ENCODE results near the gene LAMA2. TPM values are rescaled to one million over a fixed set of nuclear protein-coding genes. Genes with fewer than 3 reads are reported as not detected.

Gene LAMA2
- polyA plus RNA-seq, 1 donor from 2014 or later: 2.5 TPM

DNA sequence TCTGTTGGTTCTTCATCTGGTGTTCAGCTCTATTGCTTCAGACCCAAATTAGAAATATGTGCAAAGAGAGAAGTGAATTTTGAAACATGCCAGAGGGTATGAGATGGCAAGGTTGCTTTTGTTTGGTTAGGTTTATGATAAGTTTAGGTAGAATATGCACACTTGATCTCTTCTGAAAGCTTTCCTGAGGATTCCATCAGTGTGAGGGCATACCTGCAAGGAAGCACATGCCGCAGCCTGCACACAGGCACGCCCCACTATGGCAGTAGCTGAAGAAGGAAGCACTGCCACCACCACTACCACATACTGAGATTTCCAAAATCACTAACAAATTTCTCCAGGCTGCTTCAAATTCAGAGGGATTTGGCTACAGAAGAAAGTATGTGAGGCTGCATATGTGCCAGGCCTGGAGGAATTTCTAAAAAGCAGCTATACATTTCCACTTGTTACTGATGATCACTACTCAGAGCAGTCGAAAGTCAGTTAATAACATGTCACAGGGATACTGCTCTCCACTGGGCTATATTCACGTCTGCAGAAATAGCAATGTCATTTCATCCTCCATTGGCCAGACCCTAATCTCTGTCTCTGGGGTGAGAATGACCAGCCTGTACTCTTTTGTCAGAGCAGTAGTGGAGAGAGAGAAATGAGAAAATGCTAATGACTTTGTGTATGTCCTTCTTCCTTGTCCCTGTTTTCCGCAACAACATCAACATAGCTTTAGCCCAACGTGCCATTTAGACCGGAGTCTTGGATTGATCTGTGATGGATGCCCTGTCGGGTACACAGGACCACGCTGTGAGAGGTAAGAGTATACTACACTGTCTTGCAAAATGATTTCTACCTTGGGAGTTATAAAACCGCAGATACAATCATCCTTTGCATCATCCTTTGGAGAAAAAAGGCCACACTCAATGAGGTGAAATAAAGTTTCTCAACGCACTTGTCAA lies 396.7 kb downstream of the LAMA2 start:
- H3K79me2 ChIP-seq (replicated peaks; ENCODE audit: insufficient read depth, low read length): no peaks in the 10 kb centered on the region
- no peaks in the 10 kb centered on the region for H3K27me3 ChIP-seq (ENCODE audit: insufficient read depth, low read depth, low read length)
- H3K27ac ChIP-seq (ENCODE audit: low read length): peak overlapping the region; percentile 89
- no peaks in the 10 kb centered on the region for H3K9me3 ChIP-seq (ENCODE audit: low read length)
- H3K9ac ChIP-seq (ENCODE audit: low read length): no peak overlapping the region
- H4K20me1 ChIP-seq (ENCODE audit: insufficient read depth): no peaks in the 10 kb centered on the region
- H3F3A ChIP-seq (ENCODE audit: insufficient read depth, low read length, poor library complexity, severe bottlenecking): no peaks in the 10 kb centered on the region
- no peak for TF ChIP-seq SMC3 (conservative IDR thresholded peaks at IDR 0.05; ENCODE audit: poor library complexity)
- TF ChIP-seq EP300 (conservative IDR thresholded peaks at IDR 0.05; ENCODE audit: poor library complexity, severe bottlenecking): no peak
- TF ChIP-seq RAD21 (conservative IDR thresholded peaks at IDR 0.05): no peak
- TF ChIP-seq, protein P1, sequence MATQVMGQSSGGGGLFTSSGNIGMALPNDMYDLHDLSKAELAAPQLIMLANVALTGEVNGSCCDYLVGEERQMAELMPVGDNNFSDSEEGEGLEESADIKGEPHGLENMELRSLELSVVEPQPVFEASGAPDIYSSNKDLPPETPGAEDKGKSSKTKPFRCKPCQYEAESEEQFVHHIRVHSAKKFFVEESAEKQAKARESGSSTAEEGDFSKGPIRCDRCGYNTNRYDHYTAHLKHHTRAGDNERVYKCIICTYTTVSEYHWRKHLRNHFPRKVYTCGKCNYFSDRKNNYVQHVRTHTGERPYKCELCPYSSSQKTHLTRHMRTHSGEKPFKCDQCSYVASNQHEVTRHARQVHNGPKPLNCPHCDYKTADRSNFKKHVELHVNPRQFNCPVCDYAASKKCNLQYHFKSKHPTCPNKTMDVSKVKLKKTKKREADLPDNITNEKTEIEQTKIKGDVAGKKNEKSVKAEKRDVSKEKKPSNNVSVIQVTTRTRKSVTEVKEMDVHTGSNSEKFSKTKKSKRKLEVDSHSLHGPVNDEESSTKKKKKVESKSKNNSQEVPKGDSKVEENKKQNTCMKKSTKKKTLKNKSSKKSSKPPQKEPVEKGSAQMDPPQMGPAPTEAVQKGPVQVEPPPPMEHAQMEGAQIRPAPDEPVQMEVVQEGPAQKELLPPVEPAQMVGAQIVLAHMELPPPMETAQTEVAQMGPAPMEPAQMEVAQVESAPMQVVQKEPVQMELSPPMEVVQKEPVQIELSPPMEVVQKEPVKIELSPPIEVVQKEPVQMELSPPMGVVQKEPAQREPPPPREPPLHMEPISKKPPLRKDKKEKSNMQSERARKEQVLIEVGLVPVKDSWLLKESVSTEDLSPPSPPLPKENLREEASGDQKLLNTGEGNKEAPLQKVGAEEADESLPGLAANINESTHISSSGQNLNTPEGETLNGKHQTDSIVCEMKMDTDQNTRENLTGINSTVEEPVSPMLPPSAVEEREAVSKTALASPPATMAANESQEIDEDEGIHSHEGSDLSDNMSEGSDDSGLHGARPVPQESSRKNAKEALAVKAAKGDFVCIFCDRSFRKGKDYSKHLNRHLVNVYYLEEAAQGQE (IDR thresholded peaks at IDR 0.05; ENCODE audit: borderline replicate concordance): no peak
- TF ChIP-seq EZH2 (IDR thresholded peaks at IDR 0.05; ENCODE audit: borderline replicate concordance, insufficient read depth, low read length, poor library complexity, severe bottlenecking): no peak
- TF ChIP-seq TAF1 (IDR thresholded peaks at IDR 0.05; ENCODE audit: low read depth): no peak
- TF ChIP-seq MXI1 (conservative IDR thresholded peaks at IDR 0.05; ENCODE audit: poor library complexity, severe bottlenecking): no peak
- H3K4me2 ChIP-seq (ENCODE audit: low read length): no peak overlapping the region
- H2AFZ ChIP-seq (ENCODE audit: low read depth, low read length): no peak overlapping the region
- H3K9me2 ChIP-seq (ENCODE audit: insufficient read depth, low read length): no peaks in the 10 kb centered on the region
- peak overlapping the region; percentile 43 for H3K4me3 ChIP-seq (ENCODE audit: low read length)
- H3K36me3 ChIP-seq (ENCODE audit: insufficient read depth, low read length): no peaks in the 10 kb centered on the region

DNA sequence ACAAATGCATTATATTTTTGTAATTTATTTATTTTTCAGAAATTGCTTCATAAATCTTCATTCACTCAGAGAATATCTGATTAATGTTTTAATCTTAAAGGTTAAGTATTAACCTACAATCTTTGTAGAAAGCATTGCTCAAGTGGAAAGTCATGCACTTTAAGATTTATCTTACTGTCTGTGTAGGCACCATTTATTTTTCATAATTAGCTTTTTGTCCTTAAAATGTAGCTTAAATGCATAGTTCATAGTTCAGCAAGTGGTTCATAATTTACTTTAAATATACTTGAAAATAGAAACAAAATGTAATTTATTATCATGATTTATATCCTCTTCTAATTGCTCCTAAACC lies 397.3 kb downstream of the LAMA2 start:
- Histone ChIP-seq H3K79me2 (replicated peaks; ENCODE audit: insufficient read depth, low read length) (no peaks in the 10 kb centered on the region), H3K9me2 (ENCODE audit: insufficient read depth, low read length) (no peaks in the 10 kb centered on the region), H3K4me2 (ENCODE audit: low read length) (peak overlapping the region; percentile 5), H3K9ac (ENCODE audit: low read length) (peak overlapping the region; percentile 46), H3K4me3 (ENCODE audit: low read length) (peak overlapping the region; percentile 43), H4K20me1 (ENCODE audit: insufficient read depth) (no peaks in the 10 kb centered on the region), H3F3A (ENCODE audit: insufficient read depth, low read length, poor library complexity, severe bottlenecking) (no peaks in the 10 kb centered on the region), H3K27me3 (ENCODE audit: insufficient read depth, low read depth, low read length) (no peaks in the 10 kb centered on the region), H3K9me3 (ENCODE audit: low read length) (no peaks in the 10 kb centered on the region), H2AFZ (ENCODE audit: low read depth, low read length) (no peak overlapping the region), H3K36me3 (ENCODE audit: insufficient read depth, low read length) (no peaks in the 10 kb centered on the region), H3K27ac (ENCODE audit: low read length) (peak overlapping the region; percentile 89)
- no peak for TF ChIP-seq SMC3 (conservative IDR thresholded peaks at IDR 0.05; ENCODE audit: poor library complexity)
- no peak for TF ChIP-seq POLR2AphosphoS5 (IDR thresholded peaks at IDR 0.05)
- TF ChIP-seq MXI1 (conservative IDR thresholded peaks at IDR 0.05; ENCODE audit: poor library complexity, severe bottlenecking): no peak
- TF ChIP-seq EZH2 (IDR thresholded peaks at IDR 0.05; ENCODE audit: borderline replicate concordance, insufficient read depth, low read length, poor library complexity, severe bottlenecking): no peak
- no peak for TF ChIP-seq EP300 (conservative IDR thresholded peaks at IDR 0.05; ENCODE audit: poor library complexity, severe bottlenecking)
- TF ChIP-seq RAD21 (conservative IDR thresholded peaks at IDR 0.05): no peak
- TF ChIP-seq, protein P2, sequence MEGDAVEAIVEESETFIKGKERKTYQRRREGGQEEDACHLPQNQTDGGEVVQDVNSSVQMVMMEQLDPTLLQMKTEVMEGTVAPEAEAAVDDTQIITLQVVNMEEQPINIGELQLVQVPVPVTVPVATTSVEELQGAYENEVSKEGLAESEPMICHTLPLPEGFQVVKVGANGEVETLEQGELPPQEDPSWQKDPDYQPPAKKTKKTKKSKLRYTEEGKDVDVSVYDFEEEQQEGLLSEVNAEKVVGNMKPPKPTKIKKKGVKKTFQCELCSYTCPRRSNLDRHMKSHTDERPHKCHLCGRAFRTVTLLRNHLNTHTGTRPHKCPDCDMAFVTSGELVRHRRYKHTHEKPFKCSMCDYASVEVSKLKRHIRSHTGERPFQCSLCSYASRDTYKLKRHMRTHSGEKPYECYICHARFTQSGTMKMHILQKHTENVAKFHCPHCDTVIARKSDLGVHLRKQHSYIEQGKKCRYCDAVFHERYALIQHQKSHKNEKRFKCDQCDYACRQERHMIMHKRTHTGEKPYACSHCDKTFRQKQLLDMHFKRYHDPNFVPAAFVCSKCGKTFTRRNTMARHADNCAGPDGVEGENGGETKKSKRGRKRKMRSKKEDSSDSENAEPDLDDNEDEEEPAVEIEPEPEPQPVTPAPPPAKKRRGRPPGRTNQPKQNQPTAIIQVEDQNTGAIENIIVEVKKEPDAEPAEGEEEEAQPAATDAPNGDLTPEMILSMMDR (IDR thresholded peaks at IDR 0.05; ENCODE audit: poor library complexity, severe bottlenecking): no peak
- no peak for TF ChIP-seq TAF1 (IDR thresholded peaks at IDR 0.05; ENCODE audit: low read depth)
- TF ChIP-seq, protein P1 (IDR thresholded peaks at IDR 0.05; ENCODE audit: borderline replicate concordance): no peak
